Measurements from ENCODE around the gene ARID3A. TPM values are rescaled to one million over a fixed set of nuclear protein-coding genes. Genes with fewer than 3 reads are reported as not detected.

The ARID3A gene
- total and polyA plus RNA-seq, 2 of the 13 experiments (the other 11 are each of a cell fraction or from before 2014, with no cell fraction given): 71.3 to 77.9 TPM

DNA sequence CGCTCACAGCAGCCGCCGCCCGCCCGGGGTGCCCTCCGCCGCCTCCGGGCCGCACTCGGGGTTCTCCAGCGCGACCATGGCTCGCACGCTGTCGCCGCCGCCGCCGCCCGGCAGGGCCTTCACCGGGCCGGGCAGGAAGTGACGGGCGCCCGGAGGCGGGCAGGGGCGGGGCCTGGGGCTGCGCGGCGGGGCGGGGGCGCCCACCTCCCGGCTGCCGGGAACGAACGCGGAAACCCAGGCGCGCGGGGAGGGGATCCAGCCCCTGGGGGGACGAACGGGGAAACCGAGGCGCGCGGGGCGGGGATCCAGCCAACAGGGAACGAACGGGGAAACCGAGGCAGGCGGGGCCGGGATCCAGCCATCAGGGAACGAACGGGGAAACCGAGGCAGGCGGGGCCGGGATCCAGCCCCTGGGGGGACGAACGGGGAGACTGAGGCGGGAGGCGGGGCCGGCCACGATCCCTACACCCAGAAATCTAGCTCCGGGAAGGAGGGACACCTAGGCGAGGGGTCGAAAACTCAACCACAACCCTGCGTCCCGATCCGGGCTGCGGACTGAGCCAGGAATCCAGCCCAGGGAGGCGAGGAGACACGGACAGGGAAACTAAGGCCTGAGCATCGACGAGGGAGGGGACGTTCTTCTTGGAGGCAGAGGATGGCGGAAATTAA is 12.6 kb upstream of the ARID3A start, which contains the start of gene R3HDM4 (continued):
- TF ChIP-seq PHF8 (CRISPR knock-in tag; IDR thresholded peaks at IDR 0.05): peak; percentile 54
- TF ChIP-seq STAT5B (CRISPR knock-in tag; IDR thresholded peaks at IDR 0.05): no peak
- 0 out of 2 replicates have a peak, but pooled peaks have one; percentile 26 for TF ChIP-seq RFXAP (CRISPR knock-in tag; IDR thresholded peaks at IDR 0.05; ENCODE audit: borderline replicate concordance)
- TF ChIP-seq NRL (CRISPR knock-in tag; IDR thresholded peaks at IDR 0.05; ENCODE audit: borderline replicate concordance): peak; percentile 68; the same call in 1 of the 2 replicates
- TF ChIP-seq, protein P1, sequence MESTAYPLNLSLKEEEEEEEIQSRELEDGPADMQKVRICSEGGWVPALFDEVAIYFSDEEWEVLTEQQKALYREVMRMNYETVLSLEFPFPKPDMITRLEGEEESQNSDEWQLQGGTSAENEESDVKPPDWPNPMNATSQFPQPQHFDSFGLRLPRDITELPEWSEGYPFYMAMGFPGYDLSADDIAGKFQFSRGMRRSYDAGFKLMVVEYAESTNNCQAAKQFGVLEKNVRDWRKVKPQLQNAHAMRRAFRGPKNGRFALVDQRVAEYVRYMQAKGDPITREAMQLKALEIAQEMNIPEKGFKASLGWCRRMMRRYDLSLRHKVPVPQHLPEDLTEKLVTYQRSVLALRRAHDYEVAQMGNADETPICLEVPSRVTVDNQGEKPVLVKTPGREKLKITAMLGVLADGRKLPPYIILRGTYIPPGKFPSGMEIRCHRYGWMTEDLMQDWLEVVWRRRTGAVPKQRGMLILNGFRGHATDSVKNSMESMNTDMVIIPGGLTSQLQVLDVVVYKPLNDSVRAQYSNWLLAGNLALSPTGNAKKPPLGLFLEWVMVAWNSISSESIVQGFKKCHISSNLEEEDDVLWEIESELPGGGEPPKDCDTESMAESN (CRISPR knock-in tag; conservative IDR thresholded peaks at IDR 0.05): no peak
- TF ChIP-seq YEATS4 (CRISPR knock-in tag; IDR thresholded peaks at IDR 0.05; ENCODE audit: borderline replicate concordance): peak; percentile 58
- TF ChIP-seq ZNF329 (CRISPR knock-in tag; IDR thresholded peaks at IDR 0.05; ENCODE audit: low read depth): 0 out of 2 replicates have a peak, but pooled peaks have one; percentile 32
- TF ChIP-seq RCOR2 (CRISPR knock-in tag; IDR thresholded peaks at IDR 0.05): no peak
- peak; percentile 32; the same call in 1 of the 2 replicates for TF ChIP-seq ZNF333 (CRISPR knock-in tag; IDR thresholded peaks at IDR 0.05; ENCODE audit: borderline replicate concordance)
- TF ChIP-seq, protein P2, sequence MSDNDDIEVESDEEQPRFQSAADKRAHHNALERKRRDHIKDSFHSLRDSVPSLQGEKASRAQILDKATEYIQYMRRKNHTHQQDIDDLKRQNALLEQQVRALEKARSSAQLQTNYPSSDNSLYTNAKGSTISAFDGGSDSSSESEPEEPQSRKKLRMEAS (IDR thresholded peaks at IDR 0.05): peak; percentile 60
- TF ChIP-seq ZNF501 (CRISPR knock-in tag; IDR thresholded peaks at IDR 0.05): 0 out of 2 replicates have a peak, but pooled peaks have one; percentile 40
- TF ChIP-seq TFDP1 (CRISPR knock-in tag; IDR thresholded peaks at IDR 0.05; ENCODE audit: borderline replicate concordance): 0 out of 2 replicates have a peak, but pooled peaks have one; percentile 24
- TF ChIP-seq, protein P3, sequence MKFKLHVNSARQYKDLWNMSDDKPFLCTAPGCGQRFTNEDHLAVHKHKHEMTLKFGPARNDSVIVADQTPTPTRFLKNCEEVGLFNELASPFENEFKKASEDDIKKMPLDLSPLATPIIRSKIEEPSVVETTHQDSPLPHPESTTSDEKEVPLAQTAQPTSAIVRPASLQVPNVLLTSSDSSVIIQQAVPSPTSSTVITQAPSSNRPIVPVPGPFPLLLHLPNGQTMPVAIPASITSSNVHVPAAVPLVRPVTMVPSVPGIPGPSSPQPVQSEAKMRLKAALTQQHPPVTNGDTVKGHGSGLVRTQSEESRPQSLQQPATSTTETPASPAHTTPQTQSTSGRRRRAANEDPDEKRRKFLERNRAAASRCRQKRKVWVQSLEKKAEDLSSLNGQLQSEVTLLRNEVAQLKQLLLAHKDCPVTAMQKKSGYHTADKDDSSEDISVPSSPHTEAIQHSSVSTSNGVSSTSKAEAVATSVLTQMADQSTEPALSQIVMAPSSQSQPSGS (CRISPR knock-in tag; IDR thresholded peaks at IDR 0.05): no peak; the same call in 1 of the 2 replicates
- peak; percentile 67; the same call in 1 of the 3 replicates for TF ChIP-seq MXI1 (IDR thresholded peaks at IDR 0.05; ENCODE audit: borderline replicate concordance, low read depth, low read length)
- peak; percentile 74 for TF ChIP-seq ZFY (CRISPR knock-in tag; IDR thresholded peaks at IDR 0.05)
- peak; percentile 13; the same call in 1 of the 2 replicates for TF ChIP-seq ELF3 (CRISPR knock-in tag; IDR thresholded peaks at IDR 0.05)
- TF ChIP-seq HOMEZ (CRISPR knock-in tag; IDR thresholded peaks at IDR 0.05; ENCODE audit: low read depth): no peak
- TF ChIP-seq GATAD1 (CRISPR knock-in tag; IDR thresholded peaks at IDR 0.05): 0 out of 2 replicates have a peak, but pooled peaks have one; percentile 6
- TF ChIP-seq, protein P4, sequence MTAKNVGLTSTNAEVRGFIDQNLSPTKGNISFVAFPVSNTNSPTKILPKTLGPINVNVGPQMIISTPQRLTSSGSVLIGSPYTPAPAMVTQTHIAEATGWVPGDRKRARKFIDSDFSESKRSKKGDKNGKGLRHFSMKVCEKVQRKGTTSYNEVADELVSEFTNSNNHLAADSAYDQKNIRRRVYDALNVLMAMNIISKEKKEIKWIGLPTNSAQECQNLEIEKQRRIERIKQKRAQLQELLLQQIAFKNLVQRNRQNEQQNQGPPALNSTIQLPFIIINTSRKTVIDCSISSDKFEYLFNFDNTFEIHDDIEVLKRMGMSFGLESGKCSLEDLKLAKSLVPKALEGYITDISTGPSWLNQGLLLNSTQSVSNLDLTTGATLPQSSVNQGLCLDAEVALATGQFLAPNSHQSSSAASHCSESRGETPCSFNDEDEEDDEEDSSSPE (CRISPR knock-in tag; IDR thresholded peaks at IDR 0.05): peak; percentile 29; the same call in 1 of the 2 replicates
- TF ChIP-seq POLR2A (IDR thresholded peaks at IDR 0.05; ENCODE audit: insufficient read depth in 1 of 2, low read depth in 2 of 2, low read length in 2 of 2): peak in 1 of 2 experiments; percentile 73; a peak in 2 of 4 replicates

Data from HepG2 (cell line).